ENCODE measurements around the gene CHD5.

Gene CHD5

GRCh38 chr1:6072774-6073479 lies 107.2 kb downstream of the CHD5 start:
- Histone ChIP-seq H3K36me3 (replicated peaks) (no peaks in the 10 kb centered on the region), H3K27me3 (replicated peaks) (peaks cover 2% of the 10 kb centered on the region), H3K4me3 (ENCODE audit: low read depth, low read length) (no peak overlapping the region), H3K27ac (no peak overlapping the region)
- TF ChIP-seq CTCF (IDR thresholded peaks at IDR 0.05; ENCODE audit: low read depth, low read length, missing control alignments): no peak
- no peak for DNase-seq
- in situ Hi-C loops (cut with HindIII; ENCODE audit: low pct_ligation_motif_present, low sequenced_read_pairs): no loop called here

- Histone ChIP-seq H3K4me3 (ENCODE audit: low read depth, low read length) (no peak overlapping the region), H3K27ac (no peak overlapping the region), H3K27me3 (replicated peaks) (peaks cover 2% of the 10 kb centered on the region), H3K36me3 (replicated peaks) (no peaks in the 10 kb centered on the region)
- in situ Hi-C loops (cut with HindIII; ENCODE audit: low pct_ligation_motif_present, low sequenced_read_pairs): no loop called here
- DNase-seq: no peak
- TF ChIP-seq CTCF (IDR thresholded peaks at IDR 0.05; ENCODE audit: low read depth, low read length, missing control alignments): no peak
Measured at GRCh38 chr1:6071219-6071618, 108.9 kb downstream of the CHD5 start.

GRCh38 chr1:6070450-6070974 lies 109.6 kb downstream of the CHD5 start:
- TF ChIP-seq CTCF (IDR thresholded peaks at IDR 0.05; ENCODE audit: low read depth, low read length, missing control alignments): no peak
- Histone ChIP-seq H3K4me3 (ENCODE audit: low read depth, low read length) (no peak overlapping the region), H3K27ac (no peak overlapping the region), H3K27me3 (replicated peaks) (peaks cover 4% of the 10 kb centered on the region), H3K36me3 (replicated peaks) (no peaks in the 10 kb centered on the region)
- DNase-seq: no peak
- in situ Hi-C loops (cut with HindIII; ENCODE audit: low pct_ligation_motif_present, low sequenced_read_pairs): no loop called here

- in situ Hi-C loops (cut with HindIII; ENCODE audit: low pct_ligation_motif_present, low sequenced_read_pairs): no loop called here
- TF ChIP-seq CTCF (IDR thresholded peaks at IDR 0.05; ENCODE audit: low read depth, low read length, missing control alignments): no peak
- H3K27me3 ChIP-seq (replicated peaks): peaks cover 5% of the 10 kb centered on the region
- no peak for DNase-seq
- H3K27ac ChIP-seq: no peak overlapping the region
- no peaks in the 10 kb centered on the region for H3K36me3 ChIP-seq (replicated peaks)
- no peak overlapping the region for H3K4me3 ChIP-seq (ENCODE audit: low read depth, low read length)
Measured at GRCh38 chr1:6069573-6069972, 110.5 kb downstream of the CHD5 start.

- H3K4me3 ChIP-seq (ENCODE audit: low read depth, low read length): no peak overlapping the region
- no peak overlapping the region for H3K27ac ChIP-seq
- no peak for TF ChIP-seq CTCF (IDR thresholded peaks at IDR 0.05; ENCODE audit: low read depth, low read length, missing control alignments)
- H3K27me3 ChIP-seq (replicated peaks): peaks cover 6% of the 10 kb centered on the region
- DNase-seq: no peak
- in situ Hi-C loops (cut with HindIII; ENCODE audit: low pct_ligation_motif_present, low sequenced_read_pairs): no loop called here
- H3K36me3 ChIP-seq (replicated peaks): no peaks in the 10 kb centered on the region
Measured at GRCh38 chr1:6068932-6069331, 111.2 kb downstream of the CHD5 start.

- Histone ChIP-seq H3K27me3 (replicated peaks) (peaks cover 6% of the 10 kb centered on the region), H3K4me3 (ENCODE audit: low read depth, low read length) (no peak overlapping the region), H3K36me3 (replicated peaks) (no peaks in the 10 kb centered on the region), H3K27ac (no peak overlapping the region)
- no peak for TF ChIP-seq CTCF (IDR thresholded peaks at IDR 0.05; ENCODE audit: low read depth, low read length, missing control alignments)
- in situ Hi-C loops (cut with HindIII; ENCODE audit: low pct_ligation_motif_present, low sequenced_read_pairs): no loop called here
- DNase-seq: no peak
Measured at GRCh38 chr1:6068073-6068472, 112.0 kb downstream of the CHD5 start.
